ENCODE measurements around the gene TEC.

The TEC gene

GRCh38 chr4:48114412-48114811 lies 155.2 kb downstream of the TEC start:
- no peak for TF ChIP-seq CTCF (IDR thresholded peaks at IDR 0.05; ENCODE audit: control extremely low read depth, extremely low read depth, low read depth, missing control alignments)
- ChIA-PET CTCF (interaction anchor here (0.7 to 1.6 kb wide), 2 partner anchors 9 to 18 kb away, joined by 4 read pairs; no protein-coding TSS in a partner anchor), POLR2A (no interaction called here)
- DNase-seq (ENCODE audit: extremely low spot score), result no peak

- no peak for DNase-seq (ENCODE audit: extremely low spot score)
- POLR2A ChIA-PET, result no interaction called here
- CTCF ChIA-PET, result no interaction called here
Measured at GRCh38 chr4:48112017-48112667, 157.5 kb downstream of the TEC start.

GRCh38 chr4:48110452-48110978 lies 159.1 kb downstream of the TEC start:
- TF ChIP-seq CTCF (IDR thresholded peaks at IDR 0.05; ENCODE audit: control extremely low read depth, extremely low read depth, low read depth, missing control alignments), result no peak
- CTCF ChIA-PET, result interaction anchor here (1.5 to 2.7 kb wide), 4 partner anchors 17 to 184 kb away, joined by 3 to 11 read pairs (median 6); no protein-coding TSS in a partner anchor

More at GRCh38 chr4:48112017-48112667, 157.5 kb downstream of the TEC start:
- TF ChIP-seq CTCF (IDR thresholded peaks at IDR 0.05; ENCODE audit: control extremely low read depth, extremely low read depth, low read depth, missing control alignments), result no peak

GRCh38 chr4:48109413-48110263 lies 160.0 kb downstream of the TEC start:
- POLR2A ChIA-PET, result no interaction called here
- DNase-seq (ENCODE audit: extremely low spot score), result peak; percentile 46
- CTCF ChIA-PET, result interaction anchor here (0.6 to 2.7 kb wide), 18 partner anchors 9 to 270 kb away, joined by 3 to 12 read pairs (median 4); no protein-coding TSS in a partner anchor
- TF ChIP-seq CTCF (IDR thresholded peaks at IDR 0.05; ENCODE audit: control extremely low read depth, extremely low read depth, low read depth, missing control alignments), result peak; percentile 61

More at GRCh38 chr4:48110452-48110978, 159.1 kb downstream of the TEC start:
- DNase-seq (ENCODE audit: extremely low spot score), result no peak
- POLR2A ChIA-PET, result no interaction called here

GRCh38 chr4:48108309-48109073 lies 161.1 kb downstream of the TEC start:
- ChIA-PET POLR2A (no interaction called here), CTCF (interaction anchor here (0.7 to 2.7 kb wide), 12 partner anchors 9 to 256 kb away, joined by 3 to 12 read pairs (median 6); no protein-coding TSS in a partner anchor)
- DNase-seq (ENCODE audit: extremely low spot score), result no peak
- TF ChIP-seq CTCF (IDR thresholded peaks at IDR 0.05; ENCODE audit: control extremely low read depth, extremely low read depth, low read depth, missing control alignments), result no peak

- POLR2A ChIA-PET, result no interaction called here
- no peak for TF ChIP-seq CTCF (IDR thresholded peaks at IDR 0.05; ENCODE audit: control extremely low read depth, extremely low read depth, low read depth, missing control alignments)
- DNase-seq (ENCODE audit: extremely low spot score), result no peak
- CTCF ChIA-PET, result interaction anchor here (0.7 to 1.3 kb wide), 2 partner anchors 37 to 102 kb away, joined by 3 read pairs; no protein-coding TSS in a partner anchor
Measured at GRCh38 chr4:48105230-48105629, 164.4 kb downstream of the TEC start.

All from GM10248 (cell line).